SK-N-SH (cell line): ENCODE measurements around the gene ZNF275. TPM values are rescaled to one million over a fixed set of nuclear protein-coding genes. Genes with fewer than 3 reads are reported as not detected.

Experiments
- CTCF ChIA-PET: fragments of 300-600, 350-600 bp; formaldehyde crosslinking; extraction: SDS; loops from one replicate; lab custom pipeline; 2021; lab: Yijun Ruan, JAX
- POLR2A ChIA-PET: fragments of 350-600 bp; sonication (Branson Sonifier 250); formaldehyde crosslinking; extraction: SDS; loops from one replicate; lab custom pipeline; 2020; ENCODE audit warnings: antibody characterized with exemption, inconsistent platforms; lab: Yijun Ruan, JAX
- DNase-seq: peaks from one replicate; pipeline ENCODE4 v3.0.0; 2012
- H2AFZ ChIP-seq: fragments of 200-600 bp; sonication (generic); 2 replicates; pipeline ENCODE4 v1.8.1; 2016; ENCODE audit warnings: antibody characterized with exemption, mild to moderate bottlenecking, low read depth
- H3F3A ChIP-seq: fragments of 200-600 bp; sonication (generic); replicated peaks from 2 replicates; pipeline ENCODE3; 2016; ENCODE audit warnings: antibody characterized with exemption, mild to moderate bottlenecking; ENCODE audit not compliant: insufficient read depth
- H3K27ac ChIP-seq, 2 experiments: fragments of 200-500 bp in 1 of 2; fragments of 200-600 bp in 1 of 2; sonication (Bioruptor generic) in 1 of 2; sonication (generic), shearing (Covaris generic) in 1 of 2; 2 replicates each; pipeline versions ENCODE4 v1.5.1 to v1.6.1; 2014 to 2016; ENCODE audit warnings: low read depth in 2 of 2, inconsistent platforms in 1 of 2, low read length in 1 of 2, mild to moderate bottlenecking in 1 of 2, mixed read lengths in 1 of 2
- H3K27me3 ChIP-seq: fragments of 200-600 bp; sonication (generic), shearing (Covaris generic); 2 replicates; pipeline ENCODE4 v1.6.1; 2016; ENCODE audit warnings: mixed run types; ENCODE audit not compliant: insufficient read depth
- H3K36me3 ChIP-seq, 2 experiments: fragments of 200-500 bp in 1 of 2; fragments of 200-600 bp in 1 of 2; sonication (Bioruptor generic) in 1 of 2; sonication (generic) in 1 of 2; replicated peaks in 1 of 2; 2 replicates each; pipeline versions ENCODE3 to v1.5.1; 2014 to 2016; ENCODE audit warnings: low read length in 1 of 2, mild to moderate bottlenecking in 1 of 2; ENCODE audit not compliant: insufficient read depth in 2 of 2, control insufficient read depth in 1 of 2
- H3K4me1 ChIP-seq, 2 experiments: fragments of 200-500 bp in 1 of 2; fragments of 200-600 bp in 1 of 2; sonication (Bioruptor generic) in 1 of 2; sonication (generic), shearing (Covaris generic) in 1 of 2; 2 replicates each; pipeline versions ENCODE4 v1.5.1 to v1.6.1; 2014 to 2016; ENCODE audit warnings: low read depth in 1 of 2, low read length in 1 of 2, mixed run types in 1 of 2; ENCODE audit not compliant: insufficient read depth in 2 of 2, control insufficient read depth in 1 of 2
- H3K4me2 ChIP-seq: fragments of 200-600 bp; sonication (generic), shearing (Covaris generic); 2 replicates; pipeline ENCODE4 v1.6.1; 2017; ENCODE audit warnings: mixed run types
- H3K4me3 ChIP-seq, 2 experiments: fragments of 200-500 bp in 1 of 2; fragments of 200-600 bp in 1 of 2; sonication (Bioruptor generic) in 1 of 2; sonication (generic), shearing (Covaris generic) in 1 of 2; 2 replicates each; pipeline versions ENCODE4 v1.5.1 to v1.8.1; 2014 to 2016; ENCODE audit warnings: low read depth in 2 of 2, inconsistent platforms in 1 of 2, low read length in 1 of 2, mild to moderate bottlenecking in 1 of 2, mixed read lengths in 1 of 2, moderate library complexity in 1 of 2
- H3K79me2 ChIP-seq: fragments of 200-600 bp; sonication (generic); 2 replicates; pipeline ENCODE4 v1.8.1; 2017; ENCODE audit warnings: mild to moderate bottlenecking; ENCODE audit not compliant: insufficient read depth
- H3K9ac ChIP-seq: fragments of 200-600 bp; sonication (generic); 2 replicates; pipeline ENCODE4 v1.6.1; 2017; ENCODE audit warnings: mixed run types
- H3K9me2 ChIP-seq: fragments of 200-600 bp; sonication (generic); 2 replicates; pipeline ENCODE4 v1.6.1; 2017; ENCODE audit warnings: mixed run types
- H3K9me3 ChIP-seq: fragments of 200-600 bp; sonication (generic); 2 replicates; pipeline ENCODE4 v1.6.1; 2017; ENCODE audit warnings: mixed run types, mild to moderate bottlenecking, moderate library complexity
- H4K20me1 ChIP-seq: fragments of 200-600 bp; sonication (generic); 2 replicates; pipeline ENCODE4 v1.6.1; 2017; ENCODE audit warnings: mild to moderate bottlenecking, mixed run types; ENCODE audit not compliant: insufficient read depth
- ELF1 ChIP-seq: IDR thresholded peaks from 2 replicates; pipeline ENCODE4 v1.4.0; 2012
- EP300 ChIP-seq, 2 experiments: IDR thresholded peaks; 2 replicates each; pipeline versions ENCODE4 v1.4.0 to v1.6.1; 2012; ENCODE audit warnings: borderline replicate concordance in 1 of 2, low read depth in 1 of 2, low read length in 1 of 2
- FOSL2 ChIP-seq: IDR thresholded peaks from 2 replicates; pipeline ENCODE4 v1.4.0; 2012; ENCODE audit warnings: low read depth, mild to moderate bottlenecking, moderate library complexity, borderline replicate concordance
- FOXJ3 ChIP-seq: sonication (generic); formaldehyde crosslinking; IDR thresholded peaks from 2 replicates; pipeline ENCODE4 v1.5.1; 2020; ENCODE audit warnings: mild to moderate bottlenecking, missing genetic modification reagents
- GABPA ChIP-seq: IDR thresholded peaks from 2 replicates; pipeline ENCODE4 v1.4.0; 2012; ENCODE audit warnings: low read depth, mild to moderate bottlenecking
- GATA2 ChIP-seq: sonication (generic); formaldehyde crosslinking; IDR thresholded peaks from 2 replicates; pipeline ENCODE4 v1.5.0; 2020; ENCODE audit warnings: mild to moderate bottlenecking, missing genetic modification reagents
- JUND ChIP-seq: IDR thresholded peaks from 2 replicates; pipeline ENCODE4 v1.4.0; 2012
- NRF1 ChIP-seq: IDR thresholded peaks from 2 replicates; pipeline ENCODE4 v1.6.1; 2012; ENCODE audit warnings: low read depth, mild to moderate bottlenecking, low read length
- POLR2AphosphoS5 ChIP-seq: IDR thresholded peaks from 2 replicates; pipeline ENCODE4 v1.6.1; 2012; ENCODE audit warnings: low read depth, low read length
- RXRA ChIP-seq: IDR thresholded peaks from 2 replicates; pipeline ENCODE4 v1.4.0; 2012; ENCODE audit warnings: low read depth, mild to moderate bottlenecking, borderline replicate concordance
- TCF12 ChIP-seq: IDR thresholded peaks from 2 replicates; pipeline ENCODE4 v1.4.0; 2012
- YY1 ChIP-seq: IDR thresholded peaks from 2 replicates; pipeline ENCODE4 v1.4.0; 2012; ENCODE audit warnings: low read depth, mild to moderate bottlenecking
- WGBS: methylation state at CpG from one replicate; pipeline ENCODE4 v1.1.6; 2017; ENCODE audit warnings: low lambda C conversion rate; 5-methylcytosine and 5-hydroxymethylcytosine counted together
- polyA plus RNA-seq, 3 experiments: library from polyadenylated mRNA; depleted of rRNA; stranded (reverse); fragments of >200 nt; gene quantifications; 2 replicates each; pipeline ENCODE4 v1.2.3, GENCODE V29; 2012
- TF ChIP-seq, protein P1 (sequence below): fragments of 150-350 bp; IDR thresholded peaks from 2 replicates; pipeline ENCODE4 v1.6.1; 2017; ENCODE audit warnings: antibody characterized with exemption, low read length, low read depth, borderline replicate concordance
- TF ChIP-seq, protein P2 (sequence below): IDR thresholded peaks from 2 replicates; pipeline ENCODE4 v1.4.0; 2012; ENCODE audit warnings: low read depth, borderline replicate concordance
- TF ChIP-seq, protein P3 (sequence below): IDR thresholded peaks from 2 replicates; pipeline ENCODE4 v1.4.0; 2012; ENCODE audit warnings: low read depth

The ZNF275 gene
- polyA plus RNA-seq, 1 of the 3 experiments (the other 2 are of a cell fraction) = 4.9 TPM

DNA sequence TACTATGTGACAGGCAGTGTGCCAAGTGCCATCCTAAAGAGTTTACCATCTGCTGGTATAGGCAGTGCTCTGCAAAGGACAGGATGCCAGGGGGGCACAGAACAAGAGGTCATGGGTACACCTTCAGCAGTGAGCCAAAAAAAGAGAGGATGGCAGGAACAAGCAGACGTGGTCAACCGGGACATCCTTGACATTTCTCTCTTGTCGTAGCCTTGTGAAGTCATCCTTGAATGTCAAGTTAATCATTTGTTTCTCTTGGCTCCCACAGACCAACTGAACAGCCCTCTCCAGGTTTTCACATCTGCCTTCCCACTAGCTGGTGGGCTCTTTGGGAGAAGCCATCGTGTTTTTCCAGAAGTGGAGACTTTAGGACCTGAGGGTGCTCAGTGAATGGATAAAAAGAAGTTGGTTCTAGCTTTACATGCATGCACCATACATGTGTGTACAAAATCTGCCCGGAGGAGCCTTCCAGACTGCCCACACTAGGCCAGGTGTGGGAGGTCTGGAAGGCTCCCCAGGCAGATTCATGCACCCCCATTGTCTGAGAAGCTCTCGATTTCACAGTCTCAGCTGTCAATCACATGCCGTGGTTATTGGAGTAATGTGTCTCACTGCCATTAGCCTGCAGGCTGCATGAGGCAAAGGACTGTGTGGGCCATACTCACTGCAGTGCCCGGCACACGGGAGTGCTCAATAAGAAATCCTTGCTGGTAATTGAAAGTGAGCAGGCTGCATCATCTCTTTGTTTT lies 28.8 kb upstream of the ZNF275 start:
- Histone ChIP-seq H3K9me3 (no peaks in the 10 kb centered on the region), H3K9ac (no peak overlapping the region), H3K4me3 (no peak overlapping the region), H3K27me3 (peaks cover 48% of the 10 kb centered on the region), H3K36me3 (no peaks in the 10 kb centered on the region), H3K9me2 (no peaks in the 10 kb centered on the region), H3F3A (no peaks in the 10 kb centered on the region), H4K20me1 (no peaks in the 10 kb centered on the region), H3K4me2 (no peak overlapping the region), H2AFZ (no peak overlapping the region), H3K79me2 (no peaks in the 10 kb centered on the region), H3K27ac (no peak overlapping the region), H3K4me1 (no peaks in the 10 kb centered on the region)
- 12% methylated on average over 9 of the region's 9 CpGs for WGBS
- DNase-seq = no peak
- TF ChIP-seq POLR2AphosphoS5 (no peak), FOSL2 (no peak), YY1 (no peak), GATA2 (CRISPR knock-in tag) (no peak), GABPA (no peak), JUND (no peak)
- POLR2A ChIA-PET = no interaction called here
- CTCF ChIA-PET = no interaction called here

DNA sequence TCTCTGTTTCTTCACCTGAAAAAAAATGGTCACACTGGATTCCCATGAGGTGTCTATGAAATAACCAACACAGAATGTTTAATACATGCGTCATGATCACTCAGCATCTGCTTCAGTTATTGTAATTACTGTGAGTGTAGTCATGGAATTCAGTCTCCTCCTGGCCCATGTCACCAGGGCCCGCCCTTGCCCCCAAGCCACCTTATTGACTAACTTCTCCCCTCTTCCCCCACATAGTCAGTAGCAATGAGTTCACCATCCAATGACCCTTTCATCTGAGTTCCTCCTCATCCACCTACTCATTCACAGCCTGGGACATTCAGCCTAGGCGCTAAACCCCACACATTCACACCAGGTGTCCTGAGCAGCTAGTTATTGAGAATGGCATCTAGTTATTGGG lies 28.0 kb upstream of the ZNF275 start:
- no peak overlapping the region for H3K4me2 ChIP-seq
- POLR2A ChIA-PET = no interaction called here
- no peak overlapping the region for H3K9ac ChIP-seq
- H3K27me3 ChIP-seq = peaks cover 53% of the 10 kb centered on the region
- no peaks in the 10 kb centered on the region for H3K4me1 ChIP-seq
- no peaks in the 10 kb centered on the region for H3F3A ChIP-seq
- WGBS = 22% methylated on average over 3 of the region's 3 CpGs
- H3K79me2 ChIP-seq = no peaks in the 10 kb centered on the region
- no peak overlapping the region for H3K4me3 ChIP-seq
- H4K20me1 ChIP-seq = no peaks in the 10 kb centered on the region
- no peak for DNase-seq
- no peak overlapping the region for H3K27ac ChIP-seq
- H3K9me2 ChIP-seq = no peaks in the 10 kb centered on the region
- no peak overlapping the region for H2AFZ ChIP-seq
- no peaks in the 10 kb centered on the region for H3K9me3 ChIP-seq
- H3K36me3 ChIP-seq = no peaks in the 10 kb centered on the region
- TF ChIP-seq GABPA (no peak), RXRA (no peak), NRF1 (no peak)
- TF ChIP-seq, all 33 proteins: peak for 0
- CTCF ChIA-PET = no interaction called here

DNA sequence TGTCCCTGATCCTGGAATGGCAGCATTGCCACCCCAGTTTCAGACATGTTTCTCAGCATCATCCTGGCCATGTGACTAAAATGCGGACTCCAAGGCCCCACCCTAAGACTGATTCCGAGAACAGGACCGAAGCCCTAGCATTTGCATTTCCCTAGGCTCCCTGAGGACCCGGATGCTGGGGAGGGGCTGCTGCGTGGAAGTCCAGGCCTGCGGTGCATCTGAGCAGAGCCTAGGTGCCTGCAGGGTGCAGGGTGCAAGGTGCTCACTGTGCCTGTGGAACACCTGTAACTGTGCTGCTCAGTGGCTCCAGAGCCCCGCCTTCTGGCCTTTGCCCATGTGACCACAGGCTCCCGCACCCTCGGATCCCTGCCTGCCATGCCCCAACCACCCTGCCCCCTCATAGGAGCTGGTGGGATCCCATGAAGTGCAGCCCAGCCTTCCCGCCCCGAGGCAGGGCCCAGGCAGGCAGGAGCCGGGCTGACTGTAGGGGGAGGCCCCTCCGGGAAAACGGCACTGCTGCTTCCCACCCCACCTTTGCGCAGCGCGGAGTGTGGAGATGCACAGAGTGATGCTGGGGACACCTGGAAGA lies 27.3 kb upstream of the ZNF275 start:
- Histone ChIP-seq H3K4me2 (no peak overlapping the region), H3K9ac (no peak overlapping the region), H3K9me3 (no peaks in the 10 kb centered on the region), H3K79me2 (no peaks in the 10 kb centered on the region), H3K27me3 (peaks cover 53% of the 10 kb centered on the region), H3K36me3 (no peaks in the 10 kb centered on the region), H3K4me1 (no peaks in the 10 kb centered on the region), H3K9me2 (no peaks in the 10 kb centered on the region), H3F3A (no peaks in the 10 kb centered on the region), H3K4me3 (no peak overlapping the region), H4K20me1 (no peaks in the 10 kb centered on the region), H3K27ac (no peak overlapping the region), H2AFZ (no peak overlapping the region)
- TF ChIP-seq EP300 (IDR thresholded peaks at IDR 0.05; ENCODE audit: borderline replicate concordance in 1 of 2, low read depth in 1 of 2, low read length in 1 of 2) (no peak), RXRA (no peak), TCF12 (no peak), FOXJ3 (CRISPR knock-in tag) (no peak), POLR2AphosphoS5 (no peak), ELF1 (no peak)
- TF ChIP-seq, protein P1, sequence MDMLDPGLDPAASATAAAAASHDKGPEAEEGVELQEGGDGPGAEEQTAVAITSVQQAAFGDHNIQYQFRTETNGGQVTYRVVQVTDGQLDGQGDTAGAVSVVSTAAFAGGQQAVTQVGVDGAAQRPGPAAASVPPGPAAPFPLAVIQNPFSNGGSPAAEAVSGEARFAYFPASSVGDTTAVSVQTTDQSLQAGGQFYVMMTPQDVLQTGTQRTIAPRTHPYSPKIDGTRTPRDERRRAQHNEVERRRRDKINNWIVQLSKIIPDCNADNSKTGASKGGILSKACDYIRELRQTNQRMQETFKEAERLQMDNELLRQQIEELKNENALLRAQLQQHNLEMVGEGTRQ = no peak
- TF ChIP-seq, protein P2, sequence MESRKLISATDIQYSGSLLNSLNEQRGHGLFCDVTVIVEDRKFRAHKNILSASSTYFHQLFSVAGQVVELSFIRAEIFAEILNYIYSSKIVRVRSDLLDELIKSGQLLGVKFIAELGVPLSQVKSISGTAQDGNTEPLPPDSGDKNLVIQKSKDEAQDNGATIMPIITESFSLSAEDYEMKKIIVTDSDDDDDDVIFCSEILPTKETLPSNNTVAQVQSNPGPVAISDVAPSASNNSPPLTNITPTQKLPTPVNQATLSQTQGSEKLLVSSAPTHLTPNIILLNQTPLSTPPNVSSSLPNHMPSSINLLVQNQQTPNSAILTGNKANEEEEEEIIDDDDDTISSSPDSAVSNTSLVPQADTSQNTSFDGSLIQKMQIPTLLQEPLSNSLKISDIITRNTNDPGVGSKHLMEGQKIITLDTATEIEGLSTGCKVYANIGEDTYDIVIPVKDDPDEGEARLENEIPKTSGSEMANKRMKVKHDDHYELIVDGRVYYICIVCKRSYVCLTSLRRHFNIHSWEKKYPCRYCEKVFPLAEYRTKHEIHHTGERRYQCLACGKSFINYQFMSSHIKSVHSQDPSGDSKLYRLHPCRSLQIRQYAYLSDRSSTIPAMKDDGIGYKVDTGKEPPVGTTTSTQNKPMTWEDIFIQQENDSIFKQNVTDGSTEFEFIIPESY = no peak
- TF ChIP-seq, protein P3, sequence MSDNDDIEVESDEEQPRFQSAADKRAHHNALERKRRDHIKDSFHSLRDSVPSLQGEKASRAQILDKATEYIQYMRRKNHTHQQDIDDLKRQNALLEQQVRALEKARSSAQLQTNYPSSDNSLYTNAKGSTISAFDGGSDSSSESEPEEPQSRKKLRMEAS = no peak
- WGBS = 39% methylated on average over 10 of the region's 17 CpGs
- CTCF ChIA-PET = no interaction called here
- POLR2A ChIA-PET = no interaction called here
- DNase-seq = no peak
